HG03439 (cell line): ENCODE data around the gene TYW5.

Experiments used
- ATAC-seq: cut with Tn5 transposase; IDR thresholded peaks from one replicate; pipeline ENCODE4 v1.9.1; 2021; ENCODE audit warnings: mild to moderate bottlenecking, moderate library complexity; ENCODE audit not compliant: unreplicated experiment

The TYW5 gene

GRCh38 chr2:199955339-199956061 is at the start of gene TYW5, which contains the start of gene MAIP1:
Gene TYW5, minus strand, starts transcription at chr2:199955491. Its CDS starts 21 bp downstream, at chr2:199955470.
Gene MAIP1, plus strand, starts transcription at chr2:199955582. Its CDS starts 217 bp downstream, at chr2:199955799.
- ATAC-seq: peak; percentile 89

GRCh38 chr2:200003444-200003843 is 48.2 kb upstream of the TYW5 start:
- ATAC-seq: no peak

- no peak for ATAC-seq
These were observed 45.3 kb upstream of the TYW5 start for GRCh38 chr2:200000444-200001163.

- no peak for ATAC-seq
These were observed 43.9 kb upstream of the TYW5 start for GRCh38 chr2:199999166-199999565.

- ATAC-seq: no peak
These were observed 42.0 kb upstream of the TYW5 start for GRCh38 chr2:199997296-199997695.

GRCh38 chr2:199994896-199995295 is 39.6 kb upstream of the TYW5 start:
- ATAC-seq: no peak

GRCh38 chr2:199994371-199994770 is 39.1 kb upstream of the TYW5 start:
- no peak for ATAC-seq

- no peak for ATAC-seq
These were observed 37.0 kb upstream of the TYW5 start for GRCh38 chr2:199992296-199992695.

- ATAC-seq: no peak
These were observed 36.4 kb upstream of the TYW5 start for GRCh38 chr2:199991691-199992090.

- no peak for ATAC-seq
These were observed 34.5 kb upstream of the TYW5 start for GRCh38 chr2:199989822-199990221.

GRCh38 chr2:199988151-199988550 is 32.9 kb upstream of the TYW5 start:
- no peak for ATAC-seq

- ATAC-seq: no peak
These were observed 32.3 kb upstream of the TYW5 start for GRCh38 chr2:199987586-199987985.

- ATAC-seq: no peak
These were observed 30.4 kb upstream of the TYW5 start for GRCh38 chr2:199985625-199986207.

GRCh38 chr2:199984755-199985154 is 29.5 kb upstream of the TYW5 start:
- no peak for ATAC-seq

GRCh38 chr2:199984159-199984558 is 28.9 kb upstream of the TYW5 start:
- ATAC-seq: no peak

GRCh38 chr2:199983534-199983933 is 28.2 kb upstream of the TYW5 start:
- no peak for ATAC-seq

GRCh38 chr2:199982126-199982843 is 27.0 kb upstream of the TYW5 start:
- ATAC-seq: no peak

- ATAC-seq: no peak
These were observed 24.7 kb upstream of the TYW5 start for GRCh38 chr2:199979832-199980628.

- ATAC-seq: no peak
These were observed 24.1 kb upstream of the TYW5 start for GRCh38 chr2:199979398-199979797.

- ATAC-seq: peak; percentile 54
These were observed 22.7 kb upstream of the TYW5 start for GRCh38 chr2:199977984-199978415.
